Pancreas (tissue), 10 donors: ENCODE results near the gene TSEN15. TPM values are rescaled to one million over a fixed set of nuclear protein-coding genes. Genes with fewer than 3 reads are reported as not detected.

Experiments
- ATAC-seq, 4 donors: fragments of 200-7000 bp; cut with Tn5 transposase; one replicate each; pipeline versions ENCODE4 v1.8.0 to v1.9.1; 2020; ENCODE audit warnings: mild to moderate bottlenecking in 4 of 4, moderate library complexity in 4 of 4
- DNase-seq, 6 donors: peaks; one replicate each; pipeline ENCODE4 v3.0.0-alpha.2; 2020
- FAIRE-seq: peaks from 2 replicates; lab custom pipeline; 2012; peaks lifted over from hg19 to GRCh38; lab: Jason Lieb, UNC
- H3K27ac ChIP-seq, 4 donors: fragments of 200-600 bp; sonication (generic); 1 replicate in 3 of 4; 2 replicates in 1 of 4; pipeline versions ENCODE4 v1.5.0 to v1.8.0; 2020
- H3K27me3 ChIP-seq, 4 donors: fragments of 200-600 bp; one replicate each; pipeline ENCODE4 v1.8.0; 2021
- H3K36me3 ChIP-seq, 3 donors: fragments of 200-600 bp; sonication (generic) in 1 of 3; one replicate each; pipeline versions ENCODE4 v1.5.0 to v1.8.0; 2020 to 2021
- H3K4me1 ChIP-seq, 3 donors: fragments of 200-600 bp; one replicate each; pipeline ENCODE4 v1.8.0; 2021
- H3K4me3 ChIP-seq, 4 donors: fragments of 200-600 bp; sonication (generic) in 2 of 4; one replicate each; pipeline versions ENCODE4 v1.5.0 to v1.8.0; 2020 to 2021
- H3K9me3 ChIP-seq, 4 donors: fragments of 200-600 bp; one replicate each; pipeline ENCODE4 v1.8.0; 2021
- WGBS, 2 donors: extraction: QIAGEN DNeasy Blood & Tissue Kit; methylation state at CpG; one replicate each; pipeline ENCODE4 v1.1.7; 2013; 5-methylcytosine and 5-hydroxymethylcytosine counted together
- intact Hi-C, 3 donors: fragments of 100-400 bp; cut with DNase I; formaldehyde crosslinking; loops; one replicate each; pipeline versions ENCODE4 v1.11.1 to v1.14.2; 2022
- polyA plus RNA-seq, 2 donors: library from polyadenylated mRNA; stranded (reverse); fragments of 200-250 nt; gene quantifications; one replicate each; pipeline ENCODE4 v1.2.3, GENCODE V29; 2013
- total RNA-seq, 6 donors: library from RNA; stranded (reverse); fragmentation: NEBNext Ultra II Directional in 4 of 6; extraction: Animal tissue kit (Norgen Biotek cat#: 25700) in 4 of 6; gene quantifications; one replicate each; pipeline versions ENCODE4 v1.2.1 to v1.2.4, GENCODE V29; 2021 to 2023
- TF ChIP-seq, protein P1 (sequence below), 4 donors: fragments of 200-600 bp; sonication (generic) in 3 of 4; IDR thresholded peaks; one replicate each; pipeline versions ENCODE4 v1.5.0 to v1.8.0; 2021; ENCODE audit warnings: antibody characterized with exemption in 4 of 4
- donor health status: healthy with polysubstance abuse.
- donor health status: DM: no; HTN: no; CAD: no; lungs with moderate emphysema.
- donor health status: DM: no; HTN: no; CAD: no.
- donor health status: control.
- donor health status: control.
- donor health status: Bipolar disorder and iron deficiency.
- donor health status: DM: yes; HTN: yes; CAD: no.
- donor health status: DM: no; HTN: no; CAD: no.
- donor health status: DM: no; HTN: no; CAD: no.
- donor health status: DM: yes; HTN: yes; CAD: no.

TSEN15 gene
- total and polyA plus RNA-seq, 8 donors = 5.8 to 15.4 (median 9.9) TPM

DNA sequence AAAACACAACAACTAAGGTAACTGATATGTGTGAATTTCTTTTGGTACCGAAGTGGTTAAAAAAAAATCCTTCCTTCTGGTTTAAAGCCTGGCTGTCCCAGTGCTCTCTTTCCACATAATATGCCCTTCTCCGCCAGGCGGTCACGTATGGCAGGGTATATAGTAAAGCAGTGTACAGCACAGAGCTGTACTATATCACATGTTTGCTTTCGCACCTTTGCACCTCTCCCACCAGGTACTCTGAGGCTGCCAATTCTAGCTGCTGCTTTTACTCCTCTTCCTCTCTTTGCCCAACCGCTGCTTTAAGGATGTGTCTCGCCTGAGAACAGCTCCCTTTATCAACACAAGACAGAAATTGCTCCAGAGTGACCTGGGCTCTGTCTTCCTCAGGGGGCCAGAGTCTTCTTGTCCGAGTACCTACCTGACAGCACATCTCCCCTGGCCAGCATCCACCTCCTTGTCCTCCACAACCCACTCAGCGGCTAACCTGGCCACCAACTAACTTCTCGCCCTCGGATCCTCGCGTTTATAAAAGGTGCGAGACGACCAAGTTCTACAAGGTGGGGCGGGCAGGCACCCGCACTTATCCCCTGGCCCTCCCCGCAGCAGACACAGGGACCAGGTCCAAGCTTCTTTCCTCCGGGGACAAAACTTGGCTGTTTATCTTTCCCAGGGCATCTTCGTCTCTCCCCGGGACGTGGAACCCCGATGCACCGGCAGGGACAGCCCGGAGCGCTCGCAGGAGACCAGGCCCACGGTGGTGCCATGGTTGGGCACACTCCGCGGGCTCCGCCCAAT, 15.6 kb upstream of the TSEN15 start:
- intact Hi-C loops = no loop called here
- TF ChIP-seq, protein P1, sequence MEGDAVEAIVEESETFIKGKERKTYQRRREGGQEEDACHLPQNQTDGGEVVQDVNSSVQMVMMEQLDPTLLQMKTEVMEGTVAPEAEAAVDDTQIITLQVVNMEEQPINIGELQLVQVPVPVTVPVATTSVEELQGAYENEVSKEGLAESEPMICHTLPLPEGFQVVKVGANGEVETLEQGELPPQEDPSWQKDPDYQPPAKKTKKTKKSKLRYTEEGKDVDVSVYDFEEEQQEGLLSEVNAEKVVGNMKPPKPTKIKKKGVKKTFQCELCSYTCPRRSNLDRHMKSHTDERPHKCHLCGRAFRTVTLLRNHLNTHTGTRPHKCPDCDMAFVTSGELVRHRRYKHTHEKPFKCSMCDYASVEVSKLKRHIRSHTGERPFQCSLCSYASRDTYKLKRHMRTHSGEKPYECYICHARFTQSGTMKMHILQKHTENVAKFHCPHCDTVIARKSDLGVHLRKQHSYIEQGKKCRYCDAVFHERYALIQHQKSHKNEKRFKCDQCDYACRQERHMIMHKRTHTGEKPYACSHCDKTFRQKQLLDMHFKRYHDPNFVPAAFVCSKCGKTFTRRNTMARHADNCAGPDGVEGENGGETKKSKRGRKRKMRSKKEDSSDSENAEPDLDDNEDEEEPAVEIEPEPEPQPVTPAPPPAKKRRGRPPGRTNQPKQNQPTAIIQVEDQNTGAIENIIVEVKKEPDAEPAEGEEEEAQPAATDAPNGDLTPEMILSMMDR (IDR thresholded peaks at IDR 0.05) = no peak
- H3K4me1 ChIP-seq = no peaks in the 10 kb centered on the region
- FAIRE-seq = no peak
- peak overlapping the region; percentile 49 to 71 (median 60) for H3K4me3 ChIP-seq
- peak; percentile 7 to 29 (median 22) for ATAC-seq
- H3K36me3 ChIP-seq = no peaks in the 10 kb centered on the region
- H3K27ac ChIP-seq = peak overlapping the region in 1 of 4 donors; percentile 42
- H3K9me3 ChIP-seq = no peaks in the 10 kb centered on the region
- no peaks in the 10 kb centered on the region for H3K27me3 ChIP-seq
- WGBS, 2 donors = 16 to 20% methylated on average over 31 of the region's 31 CpGs
- DNase-seq = peak in 2 of 6 donors; percentile 16 to 88

GRCh38 chr1:184036517-184036949, 15.0 kb upstream of the TSEN15 start:
- Histone ChIP-seq H3K27me3 (no peaks in the 10 kb centered on the region), H3K9me3 (no peaks in the 10 kb centered on the region), H3K4me1 (no peaks in the 10 kb centered on the region), H3K36me3 (no peaks in the 10 kb centered on the region), H3K4me3 (peak overlapping the region; percentile 49 to 71 (median 60)), H3K27ac (peak overlapping the region in 1 of 4 donors; percentile 42)
- ATAC-seq (peak; percentile 78 to 90 (median 84)), DNase-seq (peak in 5 of 6 donors; percentile 64 to 82 (median 67)), FAIRE-seq (no peak)
- 0 to 1% methylated on average over 27 to 29 of the region's 29 CpGs for WGBS, 2 donors
- intact Hi-C loops = no loop called here
- TF ChIP-seq, protein P1 (IDR thresholded peaks at IDR 0.05) = no peak

- no peaks in the 10 kb centered on the region for H3K9me3 ChIP-seq
- H3K27ac ChIP-seq = no peak overlapping the region
- intact Hi-C loops = no loop called here
- FAIRE-seq = no peak
- no peak for ATAC-seq
- H3K27me3 ChIP-seq = no peaks in the 10 kb centered on the region
- no peak for DNase-seq
- no peaks in the 10 kb centered on the region for H3K4me1 ChIP-seq
- 78 to 84% methylated on average over 13 of the region's 13 CpGs for WGBS, 2 donors
- H3K36me3 ChIP-seq = no peaks in the 10 kb centered on the region
- TF ChIP-seq, protein P1 (IDR thresholded peaks at IDR 0.05) = no peak
- H3K4me3 ChIP-seq = peak overlapping the region in 1 of 4 donors; percentile 71
Observed at GRCh38 chr1:184037849-184038591, 13.5 kb upstream of the TSEN15 start.

DNA sequence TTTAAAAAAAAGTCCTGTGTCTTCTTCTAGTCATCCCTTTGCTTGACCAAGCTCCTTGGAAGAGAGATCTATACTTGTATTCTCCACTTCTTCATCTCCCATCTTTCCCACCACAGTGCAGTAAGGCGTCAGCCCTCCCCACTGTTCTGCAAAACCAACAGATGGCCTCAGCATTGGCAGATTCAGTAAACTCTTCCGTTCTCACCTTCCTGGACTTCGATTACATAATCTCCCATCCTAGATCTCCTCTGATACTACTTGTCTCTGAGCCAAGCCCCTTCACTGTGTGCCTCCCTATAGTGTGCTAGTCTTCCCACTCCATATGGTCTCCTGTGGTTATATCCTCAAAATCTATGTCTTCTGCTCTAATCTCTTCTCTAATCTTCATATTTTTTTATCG, 12.4 kb upstream of the TSEN15 start:
- ATAC-seq = no peak
- intact Hi-C loops = no loop called here
- H3K4me3 ChIP-seq = no peak overlapping the region
- no peaks in the 10 kb centered on the region for H3K9me3 ChIP-seq
- FAIRE-seq = no peak
- no peak for DNase-seq
- H3K27me3 ChIP-seq = no peaks in the 10 kb centered on the region
- TF ChIP-seq, protein P1 (IDR thresholded peaks at IDR 0.05) = no peak
- no peak overlapping the region for H3K27ac ChIP-seq
- WGBS, 2 donors = 66 to 73% methylated on average over 4 of the region's 4 CpGs
- no peaks in the 10 kb centered on the region for H3K36me3 ChIP-seq
- no peaks in the 10 kb centered on the region for H3K4me1 ChIP-seq
